ENCODE data around the gene SPDYE9.
"Not testable (repeated sequence)": the region's sequence is repeated elsewhere in the genome, so short reads cannot be mapped to it uniquely, and the experiment has no call there.

Gene SPDYE9

GRCh38 chr7:73085938-73086337 lies at the start of gene SPDYE9:
SPDYE9 (minus strand) TSS chr7:73086038; CDS start chr7:73084238, 1,800 bp downstream.
- not testable (repeated sequence) for DNase-seq (ENCODE audit: low read depth in 3 of 3)

- DNase-seq (ENCODE audit: low read depth in 3 of 3), result not testable (repeated sequence)
Observed at GRCh38 chr7:73134866-73135265, 49.0 kb upstream of the SPDYE9 start.

GRCh38 chr7:73132651-73133217 lies 46.9 kb upstream of the SPDYE9 start:
- DNase-seq (ENCODE audit: low read depth in 3 of 3), result not testable (repeated sequence)

GRCh38 chr7:73130612-73131011 lies 44.8 kb upstream of the SPDYE9 start:
- DNase-seq (ENCODE audit: low read depth in 3 of 3), result not testable (repeated sequence)

GRCh38 chr7:73124126-73124525 lies 38.3 kb upstream of the SPDYE9 start:
- DNase-seq (ENCODE audit: low read depth in 3 of 3), result not testable (repeated sequence)

GRCh38 chr7:73122778-73123447 lies 37.1 kb upstream of the SPDYE9 start:
- not testable (repeated sequence) for DNase-seq (ENCODE audit: low read depth in 3 of 3)

GRCh38 chr7:73118155-73118554 lies 32.3 kb upstream of the SPDYE9 start:
- not testable (repeated sequence) for DNase-seq (ENCODE audit: low read depth in 3 of 3)

GRCh38 chr7:73057811-73058210 lies 28.0 kb downstream of the SPDYE9 start, which contains the start of gene SPDYE11:
SPDYE11 (minus strand) TSS chr7:73057911; CDS start chr7:73056111, 1,800 bp downstream.
- DNase-seq (ENCODE audit: low read depth in 3 of 3), result not testable (repeated sequence)

GRCh38 chr7:73029666-73030065 lies 56.2 kb downstream of the SPDYE9 start, which contains the start of gene SPDYE8:
SPDYE8 (minus strand) TSS chr7:73029766; CDS start chr7:73027966, 1,800 bp downstream.
- not testable (repeated sequence) for DNase-seq (ENCODE audit: low read depth in 3 of 3)
